Peyer's patch (tissue), 4 donors: ENCODE measurements around the gene GUCA1C.

Experiments
- POLR2A ChIP-seq, 2 donors: fragments of 450-650 bp; IDR thresholded peaks; one replicate each; pipeline ENCODE4 v1.5.1; 2017; ENCODE audit warnings: antibody characterized with exemption in 2 of 2, mild to moderate bottlenecking in 2 of 2, moderate library complexity in 2 of 2
- TF ChIP-seq, protein P1 (sequence below), 6 experiments: fragments of 450-650 bp in 4 of 6; fragments of 200-600 bp in 2 of 6; sonication (generic) in 1 of 6; IDR thresholded peaks; one replicate each; pipeline ENCODE4 v1.5.1; 2017 to 2019; ENCODE audit warnings: antibody characterized with exemption in 6 of 6, mild to moderate bottlenecking in 3 of 6, moderate library complexity in 1 of 6

DNA sequence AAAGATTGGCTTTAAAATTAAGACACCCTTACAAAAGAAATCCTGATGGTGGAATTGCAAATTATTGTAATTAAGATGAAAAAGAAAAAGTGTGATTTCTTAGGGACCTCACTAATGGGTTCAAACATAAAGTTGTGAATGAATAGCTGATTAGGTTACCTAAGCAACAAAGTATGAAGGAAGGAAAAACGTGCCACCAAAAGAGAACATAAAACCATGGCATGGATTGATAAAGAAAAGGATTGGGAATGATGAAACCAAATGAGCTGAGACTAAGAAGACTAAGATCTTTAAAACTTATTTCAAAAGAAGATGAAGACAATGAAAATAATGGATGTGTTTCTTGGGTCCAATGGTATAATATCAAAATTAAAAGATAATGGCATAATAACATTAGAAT, 32.2 kb upstream of the GUCA1C start:
- TF ChIP-seq POLR2A (IDR thresholded peaks at IDR 0.05) = no peak
- TF ChIP-seq, protein P1, sequence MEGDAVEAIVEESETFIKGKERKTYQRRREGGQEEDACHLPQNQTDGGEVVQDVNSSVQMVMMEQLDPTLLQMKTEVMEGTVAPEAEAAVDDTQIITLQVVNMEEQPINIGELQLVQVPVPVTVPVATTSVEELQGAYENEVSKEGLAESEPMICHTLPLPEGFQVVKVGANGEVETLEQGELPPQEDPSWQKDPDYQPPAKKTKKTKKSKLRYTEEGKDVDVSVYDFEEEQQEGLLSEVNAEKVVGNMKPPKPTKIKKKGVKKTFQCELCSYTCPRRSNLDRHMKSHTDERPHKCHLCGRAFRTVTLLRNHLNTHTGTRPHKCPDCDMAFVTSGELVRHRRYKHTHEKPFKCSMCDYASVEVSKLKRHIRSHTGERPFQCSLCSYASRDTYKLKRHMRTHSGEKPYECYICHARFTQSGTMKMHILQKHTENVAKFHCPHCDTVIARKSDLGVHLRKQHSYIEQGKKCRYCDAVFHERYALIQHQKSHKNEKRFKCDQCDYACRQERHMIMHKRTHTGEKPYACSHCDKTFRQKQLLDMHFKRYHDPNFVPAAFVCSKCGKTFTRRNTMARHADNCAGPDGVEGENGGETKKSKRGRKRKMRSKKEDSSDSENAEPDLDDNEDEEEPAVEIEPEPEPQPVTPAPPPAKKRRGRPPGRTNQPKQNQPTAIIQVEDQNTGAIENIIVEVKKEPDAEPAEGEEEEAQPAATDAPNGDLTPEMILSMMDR (IDR thresholded peaks at IDR 0.05) = no peak
